NCI-H2029 (cell line): ENCODE measurements around the gene MRPL18.
"Not testable (repeated sequence)": the region's sequence is repeated elsewhere in the genome, so short reads cannot be mapped to it uniquely, and the experiment has no call there.

Experiments used
- DNase-seq: peaks from one replicate; lab custom pipeline; 2025; lab: John Stamatoyannopoulos, UW

MRPL18 gene

DNA sequence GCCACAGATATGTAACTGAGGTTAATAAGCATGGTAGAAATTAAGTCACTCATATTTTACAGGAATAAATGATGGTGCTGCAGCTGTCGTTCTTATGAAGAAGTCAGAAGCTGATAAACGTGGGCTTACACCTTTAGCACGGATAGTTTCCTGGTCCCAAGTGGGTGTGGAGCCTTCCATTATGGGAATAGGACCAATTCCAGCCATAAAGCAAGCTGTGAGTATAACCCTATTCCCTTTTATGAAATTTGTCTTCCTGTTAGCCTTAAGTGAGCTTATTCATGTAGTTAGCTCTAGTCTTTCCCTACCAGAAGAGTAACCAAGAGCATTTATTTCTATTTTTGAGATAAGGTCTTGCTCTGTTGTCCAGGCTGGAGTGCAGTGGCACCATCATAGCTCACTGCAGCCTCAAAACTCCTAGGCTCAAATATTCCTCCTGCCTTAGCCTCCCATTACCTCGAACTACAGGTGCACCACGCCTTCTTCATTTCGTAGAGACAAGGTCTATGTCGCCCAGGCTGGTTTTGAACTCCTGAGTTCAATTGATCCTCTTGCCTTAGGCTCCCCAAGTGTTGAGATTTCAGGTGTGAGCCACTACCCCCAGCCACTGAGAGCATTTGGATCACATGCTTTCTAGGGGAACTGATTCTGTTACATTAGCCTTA lies 12.9 kb upstream of the MRPL18 start:
- no peak for DNase-seq

DNA sequence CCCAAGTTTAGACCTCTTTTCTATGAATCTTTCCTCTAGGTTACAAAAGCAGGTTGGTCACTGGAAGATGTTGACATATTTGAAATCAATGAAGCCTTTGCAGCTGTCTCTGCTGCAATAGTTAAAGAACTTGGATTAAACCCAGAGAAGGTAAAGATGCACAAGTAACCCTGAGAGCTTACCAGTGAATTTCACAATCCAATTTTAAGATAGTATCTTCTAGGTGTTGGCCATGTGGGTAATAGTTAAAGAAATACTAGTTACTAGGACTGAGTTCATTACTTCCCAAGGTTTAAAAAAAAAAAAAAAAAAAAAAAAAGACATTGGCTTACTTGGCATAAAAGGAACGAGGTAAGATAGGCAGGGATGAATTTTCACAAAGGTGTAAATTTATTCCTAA lies 12.1 kb upstream of the MRPL18 start:
- DNase-seq, result no peak

DNA sequence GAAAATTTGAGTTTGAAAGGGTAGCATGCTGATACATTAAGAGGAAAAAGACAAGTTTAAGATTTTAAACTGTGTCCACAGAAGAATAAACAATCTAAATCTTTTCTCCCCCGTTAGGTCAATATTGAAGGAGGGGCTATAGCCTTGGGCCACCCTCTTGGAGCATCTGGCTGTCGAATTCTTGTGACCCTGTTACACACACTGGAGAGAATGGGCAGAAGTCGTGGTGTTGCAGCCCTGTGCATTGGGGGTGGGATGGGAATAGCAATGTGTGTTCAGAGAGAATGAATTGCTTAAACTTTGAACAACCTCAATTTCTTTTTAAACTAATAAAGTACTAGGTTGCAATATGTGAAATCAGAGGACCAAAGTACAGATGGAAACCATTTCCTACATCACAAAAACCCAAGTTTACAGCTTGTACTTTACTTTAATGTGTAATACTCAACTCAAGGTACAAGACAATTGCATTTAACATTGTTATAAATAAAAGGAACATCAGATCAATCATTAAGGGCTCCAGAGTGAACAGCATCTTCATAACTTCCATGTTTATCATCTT lies 11.6 kb upstream of the MRPL18 start:
- no peak for DNase-seq

DNA sequence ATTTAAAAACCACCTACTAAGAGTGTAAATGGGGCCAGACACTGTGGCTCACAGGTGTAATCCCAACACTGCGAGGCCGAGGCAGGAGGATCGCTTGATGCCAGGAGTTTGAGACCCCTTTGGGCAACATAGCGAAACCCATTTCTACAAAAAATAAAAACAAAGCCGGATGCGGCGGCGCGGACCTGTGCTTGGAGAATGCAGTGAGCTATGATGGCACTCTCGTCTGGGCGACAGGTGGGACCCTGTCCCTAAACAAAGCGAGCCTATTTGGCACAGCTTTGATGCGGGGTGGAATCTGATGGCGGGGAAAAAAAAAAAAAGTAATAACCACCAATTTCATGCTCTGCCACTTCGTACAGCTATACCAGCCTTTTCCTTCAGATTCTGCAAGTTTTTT lies 2.0 kb upstream of the MRPL18 start:
- no peak for DNase-seq

DNA sequence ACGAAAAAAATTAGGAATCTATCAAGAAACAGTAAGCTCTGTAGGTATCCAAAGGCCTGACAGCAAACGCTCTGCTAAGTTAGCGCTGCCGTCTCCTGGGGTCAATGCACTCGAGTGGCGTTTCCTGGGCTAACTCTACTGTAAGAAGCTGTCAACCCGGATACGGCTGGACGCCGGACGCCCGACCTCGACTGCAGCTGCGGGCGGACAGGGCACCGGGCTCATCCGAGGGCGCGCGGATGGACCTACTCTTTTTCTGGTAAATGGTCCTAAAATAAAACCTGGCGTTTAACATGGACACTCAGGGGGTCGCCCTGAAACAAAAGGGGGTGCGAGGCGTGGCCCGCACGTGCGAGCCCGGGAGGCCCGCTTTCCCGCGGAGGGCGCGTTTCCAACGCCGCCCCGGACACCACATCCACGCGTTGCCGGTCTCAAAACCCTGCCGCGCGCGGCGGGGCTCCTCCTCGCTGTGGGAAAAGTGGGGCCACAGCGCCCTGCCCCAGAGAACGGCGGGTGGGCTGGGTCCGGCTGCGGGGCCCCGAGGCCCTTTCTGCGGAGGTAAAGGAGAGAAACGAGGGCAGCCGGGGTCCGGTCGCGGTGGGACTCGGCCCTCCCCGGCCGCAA lies 1.4 kb upstream of the MRPL18 start:
- no peak for DNase-seq

DNA sequence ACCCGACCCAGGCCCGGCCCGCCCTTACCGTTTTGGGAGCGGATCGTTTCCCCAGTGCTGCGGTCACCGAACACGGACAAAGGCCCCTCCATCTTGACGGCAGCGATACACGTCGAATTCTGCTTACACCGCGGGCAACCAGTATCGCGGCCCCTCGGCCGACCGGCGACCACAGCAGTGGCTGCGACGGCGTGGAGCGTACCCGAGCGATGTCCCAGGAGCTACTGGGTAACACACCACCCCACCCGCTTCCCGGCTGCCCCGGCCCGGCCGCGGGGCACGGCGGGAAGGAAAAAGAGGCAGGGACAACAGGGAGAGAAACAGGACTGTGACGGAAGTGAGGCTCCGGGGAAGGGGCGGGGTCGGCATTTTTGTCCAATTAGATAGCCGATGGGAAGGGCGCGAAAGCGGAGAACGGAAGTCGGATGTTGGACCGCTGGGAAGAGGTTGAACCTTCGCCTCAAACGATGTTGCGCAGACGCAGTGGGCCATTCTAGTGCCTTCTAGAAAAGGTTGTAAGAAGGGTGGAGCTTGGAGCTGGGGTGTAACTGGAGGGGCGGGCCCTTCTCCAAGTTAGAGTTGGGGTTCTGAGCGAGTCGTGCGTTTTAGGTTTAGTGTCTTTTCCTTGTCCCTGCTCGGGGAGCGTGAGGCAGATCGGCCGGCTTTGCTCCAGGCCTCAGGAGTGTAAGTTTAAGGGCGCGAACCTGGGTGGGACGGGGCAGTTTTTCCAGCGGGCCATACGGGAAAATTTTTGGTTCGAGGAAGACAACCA lies 704 bp upstream of the MRPL18 start, which contains the start of gene TCP1:
Gene TCP1 (minus strand): TSS at position 226 of the 772 bp plus-strand sequence. CDS start 134 bp downstream, at position 92.
- DNase-seq, result peak; percentile 99

DNA sequence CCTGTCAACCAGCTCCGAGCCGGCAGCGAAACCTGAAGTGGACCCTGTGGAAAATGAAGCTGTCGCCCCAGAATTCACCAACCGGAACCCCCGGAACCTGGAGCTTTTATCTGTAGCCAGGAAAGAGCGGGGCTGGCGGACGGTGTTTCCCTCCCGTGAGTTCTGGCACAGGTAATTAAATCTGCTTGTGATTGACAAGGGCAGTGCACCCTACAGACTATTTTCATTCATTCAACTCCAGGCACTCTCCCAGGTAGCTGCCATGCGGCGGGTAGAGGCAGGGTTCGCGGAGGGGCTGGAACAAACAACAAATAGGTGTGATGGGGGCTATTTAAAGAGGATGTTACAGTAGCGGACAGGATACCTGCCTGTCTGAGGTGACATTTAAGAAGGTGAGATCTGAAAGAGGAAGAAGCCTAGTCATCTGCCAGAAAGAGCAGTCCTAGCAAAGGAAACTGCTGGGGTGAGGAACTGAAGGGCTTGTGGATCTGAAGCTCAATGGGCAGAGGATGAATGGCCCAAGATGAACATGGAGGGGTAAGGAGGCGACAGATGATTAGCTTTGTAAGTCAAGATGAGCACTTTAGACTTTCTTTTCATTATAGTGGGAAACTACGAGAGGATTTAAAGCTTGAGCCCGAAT lies 810 bp downstream of the MRPL18 start:
- DNase-seq, result no peak

DNA sequence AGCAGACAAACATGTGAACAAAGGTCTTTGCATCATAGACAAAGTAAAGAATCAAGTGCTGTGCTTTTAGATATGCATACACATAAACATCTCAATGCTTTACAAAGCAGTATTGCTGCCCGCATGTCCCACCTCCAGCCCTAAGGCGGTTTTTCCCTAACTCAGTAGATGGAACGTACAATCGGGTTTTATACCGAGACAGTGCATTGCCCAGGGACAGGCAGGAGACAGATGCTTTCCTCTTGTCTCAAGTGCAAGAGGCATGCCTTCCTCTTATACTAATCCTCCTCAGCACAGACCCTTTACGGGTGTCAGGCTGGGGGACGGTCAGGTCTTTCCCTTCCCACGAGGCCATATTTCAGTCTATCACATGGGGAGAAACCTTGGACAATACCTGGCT lies 4.7 kb downstream of the MRPL18 start:
- not testable (repeated sequence) for DNase-seq

DNA sequence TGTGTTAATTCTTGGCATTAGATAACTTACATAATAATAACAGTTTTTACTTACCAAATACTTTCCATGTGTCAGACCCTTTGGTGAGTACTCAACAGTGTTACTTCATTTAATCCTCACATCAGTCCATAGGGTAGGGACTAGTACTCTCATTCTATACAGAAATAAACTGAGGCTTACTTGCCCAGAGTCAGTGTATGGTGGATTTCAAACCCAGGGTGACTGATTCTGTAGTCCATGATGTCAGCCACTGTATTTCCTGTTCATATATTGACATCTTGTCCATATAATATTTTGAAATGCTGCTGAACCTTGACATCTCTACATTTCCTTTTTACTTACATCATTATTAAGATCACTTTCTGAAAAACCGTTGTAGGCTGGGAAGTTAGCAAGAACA lies 7.3 kb downstream of the MRPL18 start:
- DNase-seq, result no peak

DNA sequence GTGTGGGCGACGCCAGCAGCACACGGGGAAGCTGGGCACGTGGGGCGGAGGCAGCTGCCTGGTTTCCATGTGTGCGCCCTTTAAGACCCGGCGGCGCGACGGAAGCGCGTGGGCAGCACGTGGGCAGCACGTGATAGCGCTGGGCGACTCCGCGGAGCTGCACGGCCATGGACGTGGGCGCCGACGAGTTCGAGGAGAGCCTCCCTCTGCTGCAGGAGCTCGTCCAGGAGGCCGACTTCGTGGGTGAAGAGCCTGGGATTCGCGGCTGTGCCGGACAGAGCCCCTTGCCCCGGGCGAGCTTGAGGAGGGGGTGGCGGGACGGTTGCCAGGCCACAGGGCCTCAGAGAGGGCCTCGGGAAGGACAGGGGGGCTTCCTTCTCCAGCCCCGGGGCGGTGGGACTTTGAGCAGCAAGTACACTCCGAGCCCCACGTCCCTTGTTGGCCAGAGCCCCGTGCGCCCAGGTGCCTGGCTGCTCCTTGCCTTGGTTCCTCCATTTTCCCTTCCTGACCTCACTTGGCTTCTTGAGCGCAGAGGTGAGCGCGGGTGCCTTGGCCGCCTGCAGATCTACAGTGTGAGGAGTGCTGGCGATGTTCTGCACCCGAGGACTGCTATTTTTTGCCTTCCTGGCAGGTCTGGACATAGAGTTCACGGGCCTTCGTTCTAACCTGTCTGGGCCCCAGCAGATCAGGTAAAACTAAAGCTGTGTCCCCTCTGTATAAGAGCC lies 10.0 kb downstream of the MRPL18 start, which contains the start of gene PNLDC1:
Gene PNLDC1 (plus strand): TSS at position 136 of the 725 bp plus-strand sequence. CDS start 32 bp downstream, at position 168.
- DNase-seq, result no peak

DNA sequence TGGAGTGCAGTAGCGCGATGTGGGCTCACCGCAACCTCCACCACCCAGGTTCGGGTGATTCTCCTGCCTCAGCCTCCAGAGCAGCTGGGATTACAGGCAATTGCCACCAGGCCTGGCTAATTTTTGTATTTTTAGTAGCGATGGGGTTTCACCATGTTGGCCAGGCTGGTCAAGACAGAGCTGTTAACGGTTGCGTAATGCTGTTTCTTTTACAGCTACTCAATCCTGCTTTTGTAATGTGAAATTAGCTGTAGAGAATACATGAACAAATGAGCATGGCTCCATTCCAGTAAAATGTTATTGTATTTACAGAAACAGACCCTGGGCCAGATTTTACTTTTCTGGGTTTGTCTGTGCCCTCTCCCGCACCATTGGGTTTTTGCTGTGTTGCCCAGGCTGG lies 11.7 kb downstream of the MRPL18 start:
- DNase-seq, result peak; percentile 3

DNA sequence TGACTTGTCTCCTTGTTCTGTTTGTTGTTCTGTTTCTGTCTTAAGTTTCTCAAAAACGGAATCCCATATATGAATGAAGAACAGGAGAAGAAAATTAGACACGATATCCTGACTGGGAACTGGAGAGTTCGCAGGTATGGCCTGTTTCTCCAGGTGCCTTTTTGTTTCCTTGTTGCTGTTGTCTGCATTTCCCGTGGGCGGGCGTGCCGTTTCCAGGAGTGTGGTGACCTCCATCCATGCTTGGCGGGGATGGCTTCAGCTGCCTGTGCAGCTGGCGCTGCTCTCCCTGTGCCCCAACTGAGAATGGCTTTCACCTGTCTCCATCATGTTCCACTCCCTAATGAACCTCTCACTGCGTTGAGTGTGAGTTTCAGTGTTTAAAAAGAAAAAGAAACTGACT lies 14.2 kb downstream of the MRPL18 start:
- DNase-seq, result no peak

DNA sequence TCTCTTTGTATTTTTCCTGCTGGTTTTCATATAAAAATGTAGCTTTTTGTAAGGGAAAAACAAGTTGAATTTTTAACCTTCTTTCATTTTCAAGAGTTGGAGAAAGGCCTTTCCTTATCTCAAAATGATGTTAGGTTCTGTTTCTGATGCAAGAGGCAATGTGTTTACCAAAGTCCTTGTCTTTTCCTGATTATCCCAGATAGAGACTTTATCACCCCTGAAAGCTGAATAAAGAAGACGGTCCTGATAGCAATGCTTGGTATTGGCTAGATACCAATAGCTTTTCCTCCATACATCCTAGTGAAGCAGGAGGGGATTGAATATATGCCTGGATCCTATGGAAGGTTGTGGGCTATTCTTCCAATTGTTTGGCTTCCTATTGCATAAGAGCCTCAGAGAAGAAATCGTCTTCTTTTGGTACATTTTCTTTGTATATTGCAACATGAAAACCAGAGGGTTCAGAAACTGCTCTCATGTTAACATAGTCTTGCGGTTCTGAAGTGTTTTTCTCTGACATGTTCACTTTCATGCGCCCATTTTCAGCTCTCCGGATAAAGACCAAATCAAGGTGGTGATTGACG lies 15.3 kb downstream of the MRPL18 start:
- DNase-seq, result no peak

DNA sequence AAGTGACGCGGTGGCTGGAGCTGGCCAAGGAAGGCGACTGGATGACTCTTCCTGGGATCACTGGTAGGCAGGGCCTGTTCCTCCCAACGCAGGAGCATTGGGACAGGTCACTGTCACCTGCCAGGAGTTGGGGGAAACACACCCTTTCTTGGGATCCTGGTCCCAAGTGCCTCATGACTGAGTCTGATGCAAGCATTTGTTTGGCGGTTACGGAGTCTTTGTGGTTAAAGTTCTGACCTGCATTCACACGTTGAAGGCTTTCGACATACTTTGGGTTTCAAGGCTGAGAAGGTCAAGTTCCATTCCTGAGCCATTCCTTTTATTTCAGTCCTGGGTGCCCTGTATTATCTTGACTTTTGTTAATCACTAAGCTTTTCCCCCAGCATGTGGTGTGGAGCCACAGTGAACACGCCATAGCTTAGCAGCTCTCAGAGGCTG lies 15.8 kb downstream of the MRPL18 start:
- no peak for DNase-seq

DNA sequence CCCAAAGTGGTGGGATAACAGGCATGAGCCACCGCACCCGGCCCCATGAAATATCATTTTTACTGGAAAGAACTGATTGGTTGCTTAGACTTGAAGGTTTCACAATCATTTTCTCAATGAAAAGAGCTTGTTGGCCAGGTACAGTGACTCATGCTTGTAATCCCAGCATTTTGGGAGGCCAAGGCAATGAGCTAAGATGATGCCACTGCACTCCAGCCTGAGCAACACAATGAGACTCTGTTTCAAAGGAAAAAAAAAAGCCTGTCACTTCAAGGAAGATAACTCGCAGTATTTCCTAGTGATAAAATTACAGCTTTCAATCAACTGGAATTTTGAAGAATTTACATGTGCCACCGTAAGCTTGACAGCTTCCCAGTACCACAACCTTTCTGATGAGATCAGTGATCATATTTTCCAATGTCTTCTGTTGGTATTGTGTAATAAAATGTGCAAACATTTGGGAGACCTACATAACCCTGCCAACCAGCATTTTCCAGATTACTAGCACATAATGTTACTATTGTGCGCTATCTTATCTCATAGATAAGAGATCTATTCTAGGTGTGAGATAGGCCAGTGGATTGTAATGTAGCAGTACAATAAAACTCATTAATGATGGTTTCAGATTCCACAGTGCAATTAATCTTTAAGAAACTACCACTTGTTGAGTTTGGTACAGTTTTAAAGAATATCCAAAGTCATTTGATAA lies 17.0 kb downstream of the MRPL18 start:
- DNase-seq, result no peak

DNA sequence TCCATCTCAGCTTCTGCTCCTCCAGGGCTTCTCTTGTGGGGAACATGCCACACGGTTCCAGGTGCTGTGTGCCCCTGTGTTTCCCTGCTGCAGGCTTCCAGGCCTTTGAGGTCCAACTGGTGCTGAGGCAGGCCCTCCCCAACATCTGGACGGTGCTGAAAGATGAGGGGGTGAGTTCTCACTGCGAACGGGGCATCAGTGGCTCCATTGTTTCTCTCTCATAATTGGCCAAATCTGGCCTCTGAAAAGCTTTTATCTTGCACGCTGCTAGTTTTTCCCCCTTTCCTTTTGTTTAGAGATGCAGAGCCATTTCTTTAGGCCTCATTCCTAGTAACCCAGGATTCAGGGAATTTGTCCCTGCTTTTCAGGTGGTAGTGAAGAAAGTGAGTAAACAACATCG lies 18.4 kb downstream of the MRPL18 start:
- no peak for DNase-seq

DNA sequence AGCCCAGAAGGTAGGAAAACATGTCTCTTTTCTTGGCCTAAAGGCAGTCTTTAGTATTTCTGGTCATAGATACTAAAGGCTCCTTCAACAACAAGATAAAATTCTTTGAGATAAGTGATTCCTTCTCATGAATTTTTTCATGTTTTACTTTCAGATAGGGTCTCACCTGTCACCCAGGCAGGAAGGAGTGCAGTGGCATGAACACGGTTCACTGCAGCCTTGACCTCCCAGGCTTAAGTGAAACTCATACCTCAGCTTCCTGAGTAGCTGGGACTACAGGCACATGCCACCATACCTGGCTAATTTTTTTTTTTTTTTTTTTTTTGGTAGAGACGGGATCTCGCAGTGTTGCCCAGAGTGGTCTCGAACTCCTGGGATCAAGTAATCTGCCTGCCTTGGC lies 18.9 kb downstream of the MRPL18 start:
- DNase-seq, result no peak

DNA sequence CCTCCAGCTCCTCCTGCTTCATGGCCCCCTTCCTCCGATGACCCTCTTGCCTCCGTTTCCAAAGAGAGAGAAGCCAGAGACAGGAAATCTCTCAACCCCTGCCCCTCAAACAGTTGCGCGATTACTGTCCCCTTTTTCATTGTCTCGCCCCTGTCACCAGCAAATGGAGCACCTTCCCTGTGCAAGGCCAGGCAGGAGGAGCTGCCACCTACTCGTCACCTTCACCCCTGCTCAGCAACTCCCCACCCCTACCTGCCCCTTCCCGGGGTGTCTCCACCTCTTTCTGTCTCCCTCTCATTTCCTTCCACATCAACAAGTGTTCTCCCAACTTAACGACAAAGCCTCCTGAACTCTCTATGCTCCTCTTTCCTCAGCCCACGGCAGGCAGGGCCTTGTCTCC lies 23.5 kb downstream of the MRPL18 start:
- DNase-seq, result no peak

DNA sequence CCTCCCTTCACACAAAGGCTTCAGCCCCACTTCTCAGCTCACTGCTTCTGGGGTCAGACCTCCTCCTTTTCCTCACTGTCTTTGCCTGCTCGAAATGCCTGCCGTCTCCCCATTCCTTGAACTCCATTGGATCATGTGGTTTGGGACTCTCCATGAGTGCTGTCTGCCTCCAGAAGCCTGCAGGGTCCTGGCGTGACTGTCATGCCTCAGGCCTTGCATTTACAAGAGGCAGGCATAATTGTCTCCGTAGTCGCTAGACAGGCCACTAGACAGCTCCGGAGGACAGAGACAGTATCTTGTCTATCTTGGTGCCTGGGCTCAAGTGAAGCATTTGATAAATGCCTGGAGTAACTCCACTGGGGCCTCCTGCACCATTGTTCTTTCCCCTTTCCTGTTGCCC lies 25.1 kb downstream of the MRPL18 start:
- DNase-seq, result no peak

DNA sequence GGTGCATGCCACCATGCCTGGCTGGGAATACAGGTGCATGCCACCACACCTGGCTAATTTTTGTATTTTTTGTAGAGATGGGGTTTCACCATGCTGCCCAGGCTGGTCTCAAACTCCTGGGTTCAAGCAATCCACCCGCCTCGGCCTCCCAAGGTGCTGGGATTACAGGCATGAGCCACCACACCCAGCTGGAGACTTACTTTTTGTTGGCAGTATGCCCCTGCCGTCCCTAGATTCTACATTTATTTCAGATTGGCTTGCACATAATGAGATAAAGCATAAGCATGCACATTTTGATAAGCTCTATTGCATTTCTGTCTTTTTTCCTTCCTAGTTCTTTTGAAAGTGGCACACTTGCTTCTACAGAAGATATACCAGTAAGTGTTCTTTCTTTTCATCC lies 26.5 kb downstream of the MRPL18 start:
- not testable (repeated sequence) for DNase-seq
